WTC11 (cell line): ENCODE results near the gene MRTFB. TPM values are rescaled to one million over a fixed set of nuclear protein-coding genes. Genes with fewer than 3 reads are reported as not detected.

Source experiments
- ATAC-seq: fragments of 200-7000 bp; cut with Tn5 transposase; 2 replicates; pipeline ENCODE4 v1.10.0; 2021; ENCODE audit warnings: mild to moderate bottlenecking, moderate library complexity
- CTCF ChIA-PET: fragments of 300-600 bp; sonication (Branson Sonifier 250); formaldehyde crosslinking; loops from one replicate; lab custom pipeline; 2021; ENCODE audit warnings: antibody characterized with exemption; lab: Charles Lee
- POLR2A ChIA-PET: fragments of 350-600 bp; sonication (Branson Sonifier 250); formaldehyde crosslinking; loops from one replicate; lab custom pipeline; 2021; ENCODE audit warnings: antibody characterized with exemption; lab: Charles Lee
- DNase-seq: peaks from one replicate; pipeline ENCODE4 v3.0.0; 2021; ENCODE audit warnings: low spot score
- H3K27ac Mint-ChIP-seq: 2 replicates; pipeline ENCODE4 v1.8.0; 2021; ENCODE audit warnings: mixed read lengths
- H3K27me3 Mint-ChIP-seq: 2 replicates; pipeline ENCODE4 v1.8.0; 2021; ENCODE audit warnings: low read depth, mild to moderate bottlenecking, moderate library complexity, mixed read lengths
- H3K36me3 Mint-ChIP-seq: 2 replicates; pipeline ENCODE4 v1.8.0; 2021; ENCODE audit warnings: mixed read lengths
- H3K4me1 Mint-ChIP-seq: 2 replicates; pipeline ENCODE4 v1.8.0; 2022; ENCODE audit warnings: mixed read lengths
- H3K4me3 Mint-ChIP-seq: 2 replicates; pipeline ENCODE4 v1.8.0; 2021; ENCODE audit warnings: mild to moderate bottlenecking, moderate library complexity, mixed read lengths
- H3K9me3 Mint-ChIP-seq: 2 replicates; pipeline ENCODE4 v1.8.0; 2021; ENCODE audit warnings: mixed read lengths
- GABPB1 ChIP-seq: sonication (generic); formaldehyde crosslinking; IDR thresholded peaks from 2 replicates; pipeline ENCODE4 v1.8.1; 2023; ENCODE audit warnings: mild to moderate bottlenecking, missing genetic modification reagents
- JAZF1 ChIP-seq: fragments of 250-450 bp; sonication (Bioruptor Pico); IDR thresholded peaks from 2 replicates; pipeline ENCODE4 v1.9.0; 2021; ENCODE audit warnings: moderate library complexity, mild to moderate bottlenecking, inconsistent platforms
- JUN ChIP-seq: sonication (generic); formaldehyde crosslinking; IDR thresholded peaks from 2 replicates; pipeline ENCODE4 v1.8.0; 2023; ENCODE audit warnings: mild to moderate bottlenecking, missing genetic modification reagents
- NFE2L1 ChIP-seq: sonication (generic); formaldehyde crosslinking; IDR thresholded peaks from 2 replicates; pipeline ENCODE4 v1.8.1; 2023; ENCODE audit warnings: missing genetic modification reagents
- RORB ChIP-seq: fragments of 250-450 bp; sonication (Bioruptor Pico); IDR thresholded peaks from 2 replicates; pipeline ENCODE4 v1.9.0; 2021; ENCODE audit warnings: mild to moderate bottlenecking
- TP53 ChIP-seq: sonication (generic); formaldehyde crosslinking; IDR thresholded peaks from 2 replicates; pipeline ENCODE4 v1.8.1; 2023; ENCODE audit warnings: mild to moderate bottlenecking, missing genetic modification reagents
- ZNF138 ChIP-seq: sonication (generic); formaldehyde crosslinking; conservative IDR thresholded peaks from 2 replicates; pipeline ENCODE4 v1.8.1; 2022; ENCODE audit warnings: mild to moderate bottlenecking, moderate library complexity, missing genetic modification reagents
- ZNF263 ChIP-seq: sonication (generic); formaldehyde crosslinking; IDR thresholded peaks from 2 replicates; pipeline ENCODE4 v1.8.1; 2022; ENCODE audit warnings: low read depth, mild to moderate bottlenecking, moderate library complexity, missing genetic modification reagents
- ZNF423 ChIP-seq: fragments of 250-450 bp; sonication (Bioruptor Pico); IDR thresholded peaks from 2 replicates; pipeline ENCODE4 v2.1.2; 2022; ENCODE audit warnings: mild to moderate bottlenecking, moderate library complexity
- total RNA-seq: library from RNA; stranded (reverse); gene quantifications from 3 replicates; pipeline ENCODE4 v1.2.3, GENCODE V29; 2021
- TF ChIP-seq, protein P1 (sequence below): fragments of 250-450 bp; sonication (Bioruptor Pico); conservative IDR thresholded peaks from 2 replicates; pipeline ENCODE4 v1.9.0; 2021; ENCODE audit warnings: mild to moderate bottlenecking
- TF ChIP-seq, protein P2 (sequence below): sonication (generic); formaldehyde crosslinking; IDR thresholded peaks from 2 replicates; pipeline ENCODE4 v1.8.0; 2023; ENCODE audit warnings: missing genetic modification reagents
- TF ChIP-seq, protein P3 (sequence below): sonication (generic); formaldehyde crosslinking; conservative IDR thresholded peaks from 2 replicates; pipeline ENCODE4 v1.8.1; 2023; ENCODE audit warnings: mild to moderate bottlenecking, low read depth, missing genetic modification reagents, moderate library complexity
- TF ChIP-seq, protein P4 (sequence below): sonication (generic); formaldehyde crosslinking; IDR thresholded peaks from 2 replicates; pipeline ENCODE4 v1.8.1; 2023; ENCODE audit warnings: mild to moderate bottlenecking, missing genetic modification reagents
- TF ChIP-seq, protein P5 (sequence below): sonication (generic); formaldehyde crosslinking; conservative IDR thresholded peaks from 2 replicates; pipeline ENCODE4 v1.8.1; 2022; ENCODE audit warnings: mild to moderate bottlenecking, missing genetic modification reagents

Gene MRTFB
- total RNA-seq, 1 experiment from 2014 or later = 30.8 TPM

DNA sequence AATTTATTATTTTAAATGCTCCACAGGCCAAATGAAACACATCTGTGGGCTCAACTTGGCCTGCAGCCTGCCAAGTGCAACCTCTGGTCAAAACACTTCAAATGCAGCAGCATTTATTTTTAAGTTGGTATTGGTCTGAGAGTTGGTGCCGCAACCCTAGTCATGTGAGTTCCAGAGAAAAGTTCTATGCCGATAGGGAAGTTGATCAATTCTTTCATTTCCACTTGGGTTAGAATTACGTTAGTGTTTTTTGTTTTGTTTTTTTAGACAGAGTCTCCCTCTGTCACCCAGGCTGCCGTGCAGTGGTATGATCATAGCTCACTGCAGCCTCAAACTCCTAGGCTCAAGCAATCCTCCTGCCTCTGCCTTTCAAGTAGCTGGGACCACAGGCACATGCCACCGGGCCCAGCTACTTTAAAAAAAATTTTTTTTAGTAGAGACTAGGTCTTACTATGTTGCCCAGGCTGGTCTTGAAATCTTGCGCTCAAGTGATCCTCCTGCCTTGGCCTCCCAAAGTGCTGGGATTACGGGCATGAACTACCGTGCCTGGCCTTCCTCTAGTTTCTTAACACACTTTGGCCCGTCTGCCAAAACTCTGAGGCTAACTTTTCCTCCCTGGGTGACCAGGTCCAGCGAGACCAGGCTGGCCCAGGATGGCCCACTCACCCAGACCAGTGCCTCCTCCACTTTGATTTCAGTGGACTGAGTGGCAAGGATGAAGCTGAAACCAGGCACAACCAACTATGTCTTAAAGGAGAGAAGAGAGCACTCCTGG lies 221.1 kb downstream of the MRTFB start (continued):
- no peak for TF ChIP-seq JAZF1 (CRISPR knock-in tag)

DNA sequence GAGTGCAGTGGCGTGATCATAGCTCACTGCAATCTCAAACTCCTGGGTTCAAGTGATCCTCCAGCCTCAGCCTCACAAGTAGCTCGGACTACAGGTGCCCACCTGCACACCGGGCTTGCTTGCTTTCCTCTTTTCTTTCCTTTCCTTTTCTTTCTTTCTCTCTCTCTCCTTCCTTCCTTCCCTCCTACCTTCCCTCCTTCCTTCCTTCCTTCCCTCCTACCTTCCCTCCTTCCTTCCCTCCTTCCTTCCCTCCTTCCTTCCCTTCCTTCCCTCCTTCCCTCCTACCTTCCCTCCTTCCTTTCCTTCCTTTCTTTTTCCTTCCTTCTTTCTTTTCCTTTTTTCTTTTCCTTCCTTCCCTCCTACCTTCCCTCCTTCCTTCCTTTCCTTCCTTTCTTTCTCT lies 225.5 kb downstream of the MRTFB start:
- Mint-ChIP-seq H3K27me3 (peaks cover 3% of the 10 kb centered on the region; the same call in 1 of the 2 replicates), H3K27ac (no peak overlapping the region), H3K36me3 (no peaks in the 10 kb centered on the region)
- POLR2A ChIA-PET = no interaction called here
- ATAC-seq (no peak), DNase-seq (no peak)
- CTCF ChIA-PET = interaction anchor here (2.9 kb wide), 1 partner anchor 377 kb away, joined by 14 read pairs; the partner anchor contains the start of gene ERCC4
- TF ChIP-seq GABPB1 = no peak
- TF ChIP-seq, protein P1, sequence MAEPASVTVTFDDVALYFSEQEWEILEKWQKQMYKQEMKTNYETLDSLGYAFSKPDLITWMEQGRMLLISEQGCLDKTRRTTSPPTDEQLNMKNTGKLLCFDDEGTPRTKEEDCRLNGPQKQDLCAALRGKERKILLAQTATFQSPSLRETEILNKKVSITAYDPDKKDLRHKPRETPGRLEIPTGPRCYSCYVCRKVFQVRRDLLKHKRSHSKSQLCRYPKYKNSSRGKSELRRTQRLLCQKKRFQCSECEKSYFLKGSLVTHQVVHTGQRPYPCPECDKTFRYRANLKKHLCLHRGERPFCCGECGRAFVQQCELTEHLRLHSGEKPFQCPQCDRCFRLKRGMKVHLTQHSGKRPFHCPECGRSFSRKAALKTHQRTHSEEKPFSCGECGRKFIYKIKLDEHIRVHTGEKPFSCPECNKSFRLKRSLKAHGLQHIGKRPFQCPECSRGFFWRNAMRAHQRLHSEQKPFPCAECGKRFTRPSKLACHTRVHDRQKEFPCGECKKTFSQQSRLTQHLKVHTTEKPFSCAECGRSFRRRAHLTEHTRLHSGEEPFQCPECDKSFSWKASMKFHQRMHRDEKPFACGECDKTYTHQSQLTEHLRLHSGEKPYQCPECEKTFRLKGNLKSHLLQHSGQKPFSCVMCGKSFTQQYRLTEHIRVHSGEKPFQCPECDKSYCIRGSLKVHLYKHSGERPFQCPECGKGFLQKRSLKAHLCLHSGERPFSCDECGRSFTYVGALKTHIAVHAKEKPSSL (CRISPR knock-in tag) = no peak
- TF ChIP-seq, protein P2, sequence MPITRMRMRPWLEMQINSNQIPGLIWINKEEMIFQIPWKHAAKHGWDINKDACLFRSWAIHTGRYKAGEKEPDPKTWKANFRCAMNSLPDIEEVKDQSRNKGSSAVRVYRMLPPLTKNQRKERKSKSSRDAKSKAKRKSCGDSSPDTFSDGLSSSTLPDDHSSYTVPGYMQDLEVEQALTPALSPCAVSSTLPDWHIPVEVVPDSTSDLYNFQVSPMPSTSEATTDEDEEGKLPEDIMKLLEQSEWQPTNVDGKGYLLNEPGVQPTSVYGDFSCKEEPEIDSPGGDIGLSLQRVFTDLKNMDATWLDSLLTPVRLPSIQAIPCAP (CRISPR knock-in tag) = no peak
- no peak for TF ChIP-seq ZNF423 (CRISPR knock-in tag)
- TF ChIP-seq, protein P3, sequence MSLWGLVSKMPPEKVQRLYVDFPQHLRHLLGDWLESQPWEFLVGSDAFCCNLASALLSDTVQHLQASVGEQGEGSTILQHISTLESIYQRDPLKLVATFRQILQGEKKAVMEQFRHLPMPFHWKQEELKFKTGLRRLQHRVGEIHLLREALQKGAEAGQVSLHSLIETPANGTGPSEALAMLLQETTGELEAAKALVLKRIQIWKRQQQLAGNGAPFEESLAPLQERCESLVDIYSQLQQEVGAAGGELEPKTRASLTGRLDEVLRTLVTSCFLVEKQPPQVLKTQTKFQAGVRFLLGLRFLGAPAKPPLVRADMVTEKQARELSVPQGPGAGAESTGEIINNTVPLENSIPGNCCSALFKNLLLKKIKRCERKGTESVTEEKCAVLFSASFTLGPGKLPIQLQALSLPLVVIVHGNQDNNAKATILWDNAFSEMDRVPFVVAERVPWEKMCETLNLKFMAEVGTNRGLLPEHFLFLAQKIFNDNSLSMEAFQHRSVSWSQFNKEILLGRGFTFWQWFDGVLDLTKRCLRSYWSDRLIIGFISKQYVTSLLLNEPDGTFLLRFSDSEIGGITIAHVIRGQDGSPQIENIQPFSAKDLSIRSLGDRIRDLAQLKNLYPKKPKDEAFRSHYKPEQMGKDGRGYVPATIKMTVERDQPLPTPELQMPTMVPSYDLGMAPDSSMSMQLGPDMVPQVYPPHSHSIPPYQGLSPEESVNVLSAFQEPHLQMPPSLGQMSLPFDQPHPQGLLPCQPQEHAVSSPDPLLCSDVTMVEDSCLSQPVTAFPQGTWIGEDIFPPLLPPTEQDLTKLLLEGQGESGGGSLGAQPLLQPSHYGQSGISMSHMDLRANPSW (CRISPR knock-in tag) = no peak
- TF ChIP-seq RORB (CRISPR knock-in tag) = no peak
- TF ChIP-seq ZNF263 (CRISPR knock-in tag) = no peak
- TF ChIP-seq ZNF138 (CRISPR knock-in tag) = no peak
- no peak for TF ChIP-seq JUN (CRISPR knock-in tag)
- TF ChIP-seq, protein P4, sequence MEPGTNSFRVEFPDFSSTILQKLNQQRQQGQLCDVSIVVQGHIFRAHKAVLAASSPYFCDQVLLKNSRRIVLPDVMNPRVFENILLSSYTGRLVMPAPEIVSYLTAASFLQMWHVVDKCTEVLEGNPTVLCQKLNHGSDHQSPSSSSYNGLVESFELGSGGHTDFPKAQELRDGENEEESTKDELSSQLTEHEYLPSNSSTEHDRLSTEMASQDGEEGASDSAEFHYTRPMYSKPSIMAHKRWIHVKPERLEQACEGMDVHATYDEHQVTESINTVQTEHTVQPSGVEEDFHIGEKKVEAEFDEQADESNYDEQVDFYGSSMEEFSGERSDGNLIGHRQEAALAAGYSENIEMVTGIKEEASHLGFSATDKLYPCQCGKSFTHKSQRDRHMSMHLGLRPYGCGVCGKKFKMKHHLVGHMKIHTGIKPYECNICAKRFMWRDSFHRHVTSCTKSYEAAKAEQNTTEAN (CRISPR knock-in tag) = no peak
- TF ChIP-seq, protein P5, sequence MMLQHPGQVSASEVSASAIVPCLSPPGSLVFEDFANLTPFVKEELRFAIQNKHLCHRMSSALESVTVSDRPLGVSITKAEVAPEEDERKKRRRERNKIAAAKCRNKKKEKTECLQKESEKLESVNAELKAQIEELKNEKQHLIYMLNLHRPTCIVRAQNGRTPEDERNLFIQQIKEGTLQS (CRISPR knock-in tag) = no peak
- TF ChIP-seq TP53 (CRISPR knock-in tag) = no peak
- no peak for TF ChIP-seq NFE2L1 (CRISPR knock-in tag)
- TF ChIP-seq, all 79 proteins: peak for 0
- Mint-ChIP-seq H3K4me3 (no peak overlapping the region), H3K4me1 (peaks cover 14% of the 10 kb centered on the region), H3K9me3 (no peaks in the 10 kb centered on the region)
